ENCODE results near the gene NCF4.
A peak's percentile ranks its signal among the peaks of the same experiment; 100 is the strongest.

The NCF4 gene

GRCh38 chr22:36815558-36816338, 45.1 kb upstream of the NCF4 start:
- Histone ChIP-seq H3K27ac (ENCODE audit: low read length) (no peak overlapping the region), H3K4me2 (ENCODE audit: low read depth, low read length) (no peak overlapping the region), H2AFZ (ENCODE audit: low read length) (no peak overlapping the region), H3K27me3 (replicated peaks; ENCODE audit: insufficient read depth, low read length) (peaks cover 59% of the 10 kb centered on the region), H3K36me3 (replicated peaks; ENCODE audit: insufficient read depth, low read length) (no peaks in the 10 kb centered on the region), H3F3A (ENCODE audit: insufficient read depth, low read length) (no peaks in the 10 kb centered on the region), H4K20me1 (ENCODE audit: insufficient read depth, low read length) (no peaks in the 10 kb centered on the region), H3K9me3 (replicated peaks; ENCODE audit: insufficient read depth, low read length) (no peaks in the 10 kb centered on the region), H3K4me3 (ENCODE audit: low read length) (no peak overlapping the region), H3K9me2 (replicated peaks; ENCODE audit: insufficient read depth, low read length) (no peaks in the 10 kb centered on the region), H3K9ac (ENCODE audit: low read length) (no peak overlapping the region), H3K4me1 (ENCODE audit: low read length) (no peaks in the 10 kb centered on the region), H3K79me2 (ENCODE audit: low read length) (no peaks in the 10 kb centered on the region)
- no peak for DNase-seq
- no peak for TF ChIP-seq EZH2phosphoT487 (IDR thresholded peaks at IDR 0.05; ENCODE audit: low read length)
- no peak for TF ChIP-seq EZH2 (optimal IDR thresholded peaks at IDR 0.05; ENCODE audit: low read depth, low read length)
- no peak for TF ChIP-seq CTCF (IDR thresholded peaks at IDR 0.05; ENCODE audit: low read length)

- Histone ChIP-seq H3K4me2 (ENCODE audit: low read depth, low read length) (peak overlapping the region; percentile 83; the same call in 1 of the 2 replicates), H3K36me3 (replicated peaks; ENCODE audit: insufficient read depth, low read length) (no peaks in the 10 kb centered on the region), H4K20me1 (ENCODE audit: insufficient read depth, low read length) (no peaks in the 10 kb centered on the region), H3K27me3 (replicated peaks; ENCODE audit: insufficient read depth, low read length) (peaks cover 59% of the 10 kb centered on the region), H3K9me3 (replicated peaks; ENCODE audit: insufficient read depth, low read length) (no peaks in the 10 kb centered on the region), H3F3A (ENCODE audit: insufficient read depth, low read length) (no peaks in the 10 kb centered on the region), H3K9me2 (replicated peaks; ENCODE audit: insufficient read depth, low read length) (no peaks in the 10 kb centered on the region), H3K79me2 (ENCODE audit: low read length) (no peaks in the 10 kb centered on the region), H3K4me1 (ENCODE audit: low read length) (no peaks in the 10 kb centered on the region), H3K9ac (ENCODE audit: low read length) (no peak overlapping the region), H3K27ac (ENCODE audit: low read length) (no peak overlapping the region), H3K4me3 (ENCODE audit: low read length) (0 out of 2 replicates have a peak overlapping the region, but pooled peaks have one; percentile 39), H2AFZ (ENCODE audit: low read length) (no peak overlapping the region)
- TF ChIP-seq CTCF (IDR thresholded peaks at IDR 0.05; ENCODE audit: low read length) (no peak), EZH2phosphoT487 (IDR thresholded peaks at IDR 0.05; ENCODE audit: low read length) (no peak), EZH2 (optimal IDR thresholded peaks at IDR 0.05; ENCODE audit: low read depth, low read length) (no peak)
- DNase-seq, result no peak
Observed at GRCh38 chr22:36816339-36816635, 44.5 kb upstream of the NCF4 start.

- no peaks in the 10 kb centered on the region for H3K9me2 ChIP-seq (replicated peaks; ENCODE audit: insufficient read depth, low read length)
- peak; percentile 69 for DNase-seq
- no peaks in the 10 kb centered on the region for H3K79me2 ChIP-seq (ENCODE audit: low read length)
- no peaks in the 10 kb centered on the region for H3K4me1 ChIP-seq (ENCODE audit: low read length)
- peak within 1 kb of the TSS; percentile 83 for H3K4me2 ChIP-seq (ENCODE audit: low read depth, low read length)
- H3F3A ChIP-seq (ENCODE audit: insufficient read depth, low read length), result no peaks in the 10 kb centered on the region
- TF ChIP-seq EZH2phosphoT487 (IDR thresholded peaks at IDR 0.05; ENCODE audit: low read length) (no peak), CTCF (IDR thresholded peaks at IDR 0.05; ENCODE audit: low read length) (no peak), EZH2 (optimal IDR thresholded peaks at IDR 0.05; ENCODE audit: low read depth, low read length) (no peak)
- H2AFZ ChIP-seq (ENCODE audit: low read length), result peak within 1 kb of the TSS; percentile 35; the same call in 1 of the 2 replicates
- no peak within 1 kb of the TSS for H3K9ac ChIP-seq (ENCODE audit: low read length)
- no peaks in the 10 kb centered on the region for H3K36me3 ChIP-seq (replicated peaks; ENCODE audit: insufficient read depth, low read length)
- H4K20me1 ChIP-seq (ENCODE audit: insufficient read depth, low read length), result no peaks in the 10 kb centered on the region
- peak within 1 kb of the TSS; percentile 39; the same call in 1 of the 2 replicates for H3K4me3 ChIP-seq (ENCODE audit: low read length)
- no peak within 1 kb of the TSS for H3K27ac ChIP-seq (ENCODE audit: low read length)
- H3K27me3 ChIP-seq (replicated peaks; ENCODE audit: insufficient read depth, low read length), result peaks cover 62% of the 10 kb centered on the region
- no peaks in the 10 kb centered on the region for H3K9me3 ChIP-seq (replicated peaks; ENCODE audit: insufficient read depth, low read length)
Observed at GRCh38 chr22:36816636-36817524, 43.9 kb upstream of the NCF4 start, which contains the start of gene PVALB. Gene PVALB (minus strand): TSS chr22:36817035. CDS start chr22:36817005, 30 bp downstream.

All from MM.1S (cell line).